Stimulated activated CD8-positive, alpha-beta memory T cell treated with anti-CD3 and anti-CD28 coated beads, Interleukin-4, amount 100 ng/mL, for 4 hours (primary cell): ENCODE data around the gene FKBP7.
"Not testable (repeated sequence)": the region's sequence is repeated elsewhere in the genome, so short reads cannot be mapped to it uniquely, and the experiment has no call there.

Experiments
- DNase-seq, 2 donors: peaks; one replicate each; pipeline ENCODE4 v3.0.0-alpha.2; 2020; ENCODE audit warnings: low read depth in 2 of 2, low spot score in 1 of 2

The FKBP7 gene, protein sequence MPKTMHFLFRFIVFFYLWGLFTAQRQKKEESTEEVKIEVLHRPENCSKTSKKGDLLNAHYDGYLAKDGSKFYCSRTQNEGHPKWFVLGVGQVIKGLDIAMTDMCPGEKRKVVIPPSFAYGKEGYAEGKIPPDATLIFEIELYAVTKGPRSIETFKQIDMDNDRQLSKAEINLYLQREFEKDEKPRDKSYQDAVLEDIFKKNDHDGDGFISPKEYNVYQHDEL

DNA sequence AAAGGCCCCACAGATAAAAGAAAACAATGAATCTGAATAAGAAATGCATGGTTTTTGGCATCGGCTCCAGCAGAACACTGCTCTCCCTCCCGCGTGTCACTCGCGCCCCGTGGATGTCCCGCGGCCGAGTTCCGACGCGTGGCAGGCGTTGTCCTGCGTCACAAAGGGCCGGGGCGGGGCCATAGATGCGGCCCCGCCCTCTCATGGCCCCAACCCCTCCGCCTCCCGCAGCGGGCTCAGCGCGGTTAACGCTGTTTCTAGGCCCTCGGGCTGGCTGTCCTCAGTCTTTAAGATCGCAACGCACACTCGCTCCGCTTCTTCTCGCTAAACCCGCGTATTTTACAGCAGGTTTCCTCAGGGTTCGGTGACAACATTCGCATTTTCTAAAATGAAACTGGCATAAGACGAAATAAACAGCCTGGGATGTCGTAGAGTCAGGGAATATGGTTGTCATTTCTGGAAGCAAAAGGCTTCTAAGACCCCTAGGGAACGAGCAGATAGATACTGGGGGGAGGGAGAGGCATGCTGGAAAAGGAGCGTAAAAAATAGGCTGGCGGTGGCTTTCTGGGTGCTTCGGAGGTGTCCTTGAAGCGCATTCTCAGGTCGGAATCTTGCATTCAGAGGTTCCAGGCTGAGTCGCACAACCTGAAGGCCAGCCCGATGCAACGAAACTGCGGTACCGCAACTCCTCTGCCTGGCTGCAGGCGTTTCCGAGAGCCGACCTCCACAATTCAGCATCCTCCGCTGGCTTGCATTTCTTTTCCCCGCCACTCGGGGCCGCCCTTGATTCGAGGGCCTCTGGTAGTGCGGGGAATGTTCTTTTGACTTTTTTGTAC is at the start of gene FKBP7:
TSS of gene FKBP7 (minus strand) at position 162 of the 836 bp plus-strand sequence. CDS start at position 61, 101 bp downstream.
- peak; percentile 65 to 68 for DNase-seq

DNA sequence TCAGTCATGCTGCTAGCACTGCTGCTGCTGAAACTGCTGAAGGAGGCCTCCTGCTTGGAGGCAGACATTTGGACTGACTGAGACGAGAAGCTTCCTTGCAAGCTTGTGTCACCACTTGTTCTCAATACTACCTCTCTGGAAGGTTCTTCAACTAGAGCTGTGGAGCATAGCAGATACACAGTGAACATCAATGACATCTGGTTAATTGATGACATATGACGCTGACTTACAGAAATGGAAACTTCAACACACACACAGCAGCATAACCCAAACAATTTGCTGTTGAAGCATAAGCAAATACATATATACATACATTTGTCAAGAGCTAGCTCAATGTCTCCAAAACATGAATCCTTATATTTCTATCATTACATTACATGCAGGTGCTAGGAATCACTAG is 49.2 kb upstream of the FKBP7 start:
- no peak for DNase-seq

DNA sequence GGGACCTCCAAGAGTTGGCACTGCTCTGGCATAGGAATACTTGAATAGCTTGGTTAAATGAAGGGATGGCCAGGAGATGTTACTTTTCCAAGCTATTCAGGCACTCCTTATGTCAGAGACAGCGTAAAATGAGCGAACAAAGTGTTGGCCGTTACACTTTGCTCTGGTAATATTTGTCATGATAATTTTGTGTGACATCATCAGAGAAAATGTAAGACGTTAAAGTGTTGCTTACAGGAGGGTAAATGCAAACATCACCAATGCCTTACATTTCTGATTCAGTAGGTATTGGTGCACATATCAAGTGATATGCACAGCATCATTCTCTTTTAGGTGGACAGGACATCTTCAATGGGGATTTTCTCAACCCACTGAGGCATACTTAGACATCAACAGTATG is 47.9 kb upstream of the FKBP7 start:
- DNase-seq: no peak

DNA sequence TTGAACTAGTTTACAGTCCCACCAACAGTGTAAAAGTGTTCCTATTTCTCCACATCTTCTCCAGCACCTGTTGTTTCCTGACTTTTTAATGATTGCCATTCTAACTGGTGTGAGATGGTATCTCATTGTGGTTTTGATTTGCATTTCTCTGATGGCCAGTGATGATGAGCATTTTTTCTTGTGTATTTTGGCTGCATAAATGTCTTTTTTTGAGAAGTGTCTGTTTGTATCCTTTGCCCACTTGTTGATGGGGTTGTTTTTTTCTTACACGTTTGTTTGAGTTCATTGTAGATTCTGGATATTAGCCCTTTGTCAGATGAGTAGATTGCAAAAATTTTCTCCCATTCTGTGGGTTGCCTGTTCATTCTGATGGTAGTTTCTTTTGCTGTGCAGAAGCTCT is 47.1 kb upstream of the FKBP7 start:
- not testable (repeated sequence) for DNase-seq

DNA sequence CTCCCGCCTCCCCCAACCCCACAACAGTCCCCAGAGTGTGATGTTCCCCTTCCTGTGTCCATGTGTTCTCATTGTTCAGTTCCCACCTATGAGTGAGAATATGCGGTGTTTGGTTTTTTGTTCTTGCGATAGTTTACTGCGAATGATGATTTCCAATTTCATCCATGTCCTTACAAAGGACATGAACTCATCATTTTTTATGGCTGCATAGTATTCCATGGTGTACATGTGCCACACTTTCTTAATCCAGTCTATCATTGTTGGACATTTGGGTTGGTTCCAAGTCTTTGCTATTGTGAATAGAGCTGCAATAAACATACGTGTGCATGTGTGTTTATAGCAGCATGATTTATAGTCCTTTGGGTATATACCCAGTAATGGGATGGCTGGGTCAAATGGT is 46.6 kb upstream of the FKBP7 start:
- not testable (repeated sequence) for DNase-seq

DNA sequence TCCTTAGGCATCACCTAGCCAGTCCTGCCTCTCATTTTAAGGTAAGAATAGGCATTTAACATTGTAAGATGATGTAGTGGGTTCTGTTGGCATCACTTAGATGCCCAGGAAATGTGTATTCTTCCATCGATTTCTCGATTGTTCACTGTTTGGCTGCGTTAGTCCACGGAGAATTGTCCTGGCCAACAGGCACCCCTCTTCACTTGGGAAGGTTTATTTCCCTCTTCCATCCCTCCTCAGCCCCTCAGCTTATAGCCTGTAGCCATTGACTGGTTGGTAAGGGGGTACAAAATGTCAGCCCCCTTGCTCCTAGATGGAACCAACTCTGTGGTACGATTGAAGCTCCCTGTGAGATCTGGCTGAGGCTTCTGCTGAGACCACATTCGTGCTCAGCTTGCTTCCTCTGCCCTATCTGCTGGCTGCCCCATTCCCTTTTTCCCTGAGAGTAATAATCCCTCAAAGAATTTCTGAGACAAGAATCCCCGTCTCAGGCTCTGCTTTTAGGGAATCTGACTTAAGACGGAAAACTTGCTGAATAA is 45.3 kb upstream of the FKBP7 start:
- no peak for DNase-seq

DNA sequence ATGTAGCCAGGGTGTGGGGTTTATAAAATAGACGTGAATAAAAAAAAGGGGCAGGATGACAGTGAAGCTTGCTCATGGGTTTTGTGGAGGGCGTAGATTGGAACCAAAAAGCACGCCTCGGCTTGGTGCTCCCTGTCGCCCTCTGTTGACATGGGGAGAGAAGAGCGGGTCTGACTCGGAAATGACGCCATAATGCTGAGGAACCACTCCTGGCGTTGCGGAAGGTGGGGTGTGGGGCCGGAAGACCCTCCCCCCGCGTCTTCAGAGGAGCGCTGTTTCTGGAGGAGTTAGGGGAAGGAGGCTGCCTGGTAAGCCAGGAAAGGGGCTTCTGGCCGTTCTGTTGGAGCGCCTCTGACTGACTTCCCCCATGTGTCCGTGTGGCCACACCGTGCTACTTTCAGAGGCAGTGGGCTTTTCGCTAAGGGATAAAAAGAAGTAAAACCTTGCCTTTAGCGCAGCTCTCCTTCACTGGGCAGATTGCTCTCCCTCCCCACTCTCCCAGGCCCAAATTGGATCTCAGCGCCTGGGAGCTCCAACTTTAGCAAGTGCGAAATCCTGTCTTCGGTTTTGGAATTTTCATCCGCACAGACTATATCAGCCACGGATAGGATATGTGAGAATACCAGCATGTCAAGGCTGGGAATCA is 44.7 kb upstream of the FKBP7 start:
- DNase-seq: peak; percentile 48 to 64

DNA sequence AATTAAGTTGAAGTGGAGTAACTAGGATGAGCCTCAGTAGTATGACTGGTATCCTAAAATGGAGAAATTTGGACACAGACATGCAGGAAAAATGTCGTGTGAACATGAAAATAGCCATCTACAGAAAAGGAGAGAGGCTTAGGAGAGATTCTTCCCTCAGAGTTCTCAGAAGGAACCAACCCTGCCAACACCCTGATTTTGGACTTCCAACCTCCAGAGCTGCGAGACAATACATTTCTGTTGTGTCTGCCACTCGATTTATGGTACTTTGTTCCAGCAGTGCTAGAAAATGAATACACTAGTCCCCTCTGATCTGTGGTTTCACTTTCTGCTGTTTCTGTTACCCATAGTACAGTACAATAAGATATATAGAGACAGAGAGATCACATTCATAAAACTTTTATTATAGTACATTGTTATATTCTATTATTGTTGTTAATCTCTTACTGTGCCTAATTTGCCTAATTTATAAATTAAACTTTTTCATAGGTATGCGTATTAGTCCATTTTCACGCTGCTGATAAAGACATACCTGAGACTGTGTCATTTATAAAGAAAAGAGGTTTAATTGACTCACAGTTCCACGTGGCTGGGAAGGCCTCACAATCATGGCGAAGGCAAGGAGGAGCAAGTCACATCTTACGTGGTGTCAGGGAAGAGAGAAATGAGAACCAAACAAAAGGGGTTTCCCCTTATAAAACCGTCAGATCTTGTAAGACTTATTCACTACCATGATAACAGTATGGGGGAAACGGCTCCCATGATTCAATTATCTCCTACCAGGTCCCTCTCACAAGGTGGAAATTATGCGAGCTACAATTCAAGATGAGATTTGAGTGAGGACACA is 43.1 kb upstream of the FKBP7 start:
- no peak for DNase-seq

DNA sequence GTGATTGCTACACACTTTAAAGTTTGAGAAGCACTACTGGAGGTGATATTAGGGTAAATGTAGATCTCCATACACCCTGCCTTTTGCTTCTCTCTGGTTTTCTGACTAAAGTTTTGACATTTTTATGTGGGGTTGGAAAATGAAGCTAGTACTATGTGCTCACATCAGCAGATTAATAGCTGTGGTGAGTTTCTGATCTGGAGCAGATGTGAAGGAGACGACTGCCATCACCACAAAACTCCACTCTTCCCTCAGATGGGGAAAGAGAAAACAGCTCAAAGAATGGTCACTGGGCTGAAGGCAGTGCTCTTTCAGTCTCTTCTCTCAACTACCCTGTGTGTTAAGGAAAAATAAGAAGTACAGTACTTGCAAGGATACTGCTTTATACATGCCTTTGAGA is 39.1 kb upstream of the FKBP7 start:
- no peak for DNase-seq

DNA sequence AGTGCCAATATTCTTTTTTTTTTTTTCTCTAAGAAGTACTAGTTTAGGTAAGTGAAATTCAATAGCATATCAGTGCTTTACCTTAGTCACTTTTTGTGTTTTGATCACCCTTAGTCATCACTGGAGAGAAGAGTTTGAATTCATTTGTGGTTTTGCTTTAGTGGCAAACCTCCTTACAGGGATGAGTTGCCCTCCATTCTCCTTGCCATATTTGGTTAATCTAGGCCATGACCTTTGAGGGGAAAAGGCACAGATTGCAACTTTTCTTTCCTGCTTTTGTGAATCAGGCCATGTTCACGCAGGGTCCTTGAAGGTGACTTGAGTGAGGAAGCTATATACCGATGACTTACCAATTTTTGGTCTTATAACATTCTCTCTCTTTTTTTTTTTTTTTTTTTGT is 36.3 kb upstream of the FKBP7 start:
- DNase-seq: no peak

DNA sequence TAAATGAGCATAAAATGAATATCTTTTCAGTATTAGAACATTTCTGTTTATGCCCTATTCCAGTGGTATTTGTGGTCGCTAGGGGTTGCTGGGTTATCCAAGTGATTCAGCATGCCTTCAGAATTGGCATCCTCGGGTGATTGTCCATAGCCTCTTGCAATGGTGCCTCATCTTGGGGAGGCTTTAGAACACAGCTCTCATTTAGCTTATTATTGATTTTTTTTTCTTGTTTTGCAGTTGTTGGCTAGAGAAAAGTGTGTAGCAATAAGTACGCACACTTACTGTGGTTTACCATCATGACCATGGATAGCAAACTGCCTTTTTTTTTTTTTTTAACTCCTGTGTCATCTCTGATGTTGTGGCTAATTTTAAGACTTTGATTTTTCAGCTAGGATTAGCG is 35.5 kb upstream of the FKBP7 start:
- DNase-seq: no peak

DNA sequence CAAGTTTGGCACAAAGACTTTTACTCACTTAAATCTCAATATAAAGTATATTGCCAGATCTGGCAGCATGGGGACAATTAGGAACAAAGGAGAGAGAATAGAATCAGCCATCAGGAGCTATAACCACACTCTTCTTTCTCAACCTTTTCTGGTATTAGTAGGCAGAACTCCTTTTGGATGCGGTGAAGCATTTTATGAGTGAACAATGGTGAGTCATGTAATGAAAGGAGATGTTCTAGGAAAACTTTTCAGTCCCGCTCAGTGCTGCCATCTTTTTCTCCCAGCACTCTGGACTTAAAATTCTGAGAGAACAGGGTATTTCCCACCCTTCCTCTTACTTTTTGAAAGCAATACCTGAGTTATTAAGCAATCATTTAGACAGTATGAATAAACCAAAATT is 34.1 kb upstream of the FKBP7 start:
- DNase-seq: no peak

DNA sequence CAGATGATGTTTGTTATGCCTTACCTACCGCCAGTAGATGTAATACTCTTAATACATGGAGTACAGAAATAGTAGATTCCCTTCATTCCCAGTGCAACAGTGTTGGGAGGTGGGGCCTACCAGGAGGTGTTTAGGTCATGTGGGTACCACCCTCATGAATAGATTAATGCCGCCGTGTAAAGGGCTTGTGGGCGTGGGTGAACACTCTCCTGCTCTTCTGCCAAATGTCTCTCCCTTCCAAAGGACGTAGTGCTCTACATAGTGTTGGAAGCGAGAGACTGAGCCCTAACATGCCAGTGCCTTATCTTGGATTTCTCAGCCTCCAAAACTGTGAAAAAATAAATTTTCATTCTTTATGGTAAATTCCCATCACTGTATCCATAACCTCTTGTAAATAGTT is 32.0 kb upstream of the FKBP7 start:
- DNase-seq: no peak

DNA sequence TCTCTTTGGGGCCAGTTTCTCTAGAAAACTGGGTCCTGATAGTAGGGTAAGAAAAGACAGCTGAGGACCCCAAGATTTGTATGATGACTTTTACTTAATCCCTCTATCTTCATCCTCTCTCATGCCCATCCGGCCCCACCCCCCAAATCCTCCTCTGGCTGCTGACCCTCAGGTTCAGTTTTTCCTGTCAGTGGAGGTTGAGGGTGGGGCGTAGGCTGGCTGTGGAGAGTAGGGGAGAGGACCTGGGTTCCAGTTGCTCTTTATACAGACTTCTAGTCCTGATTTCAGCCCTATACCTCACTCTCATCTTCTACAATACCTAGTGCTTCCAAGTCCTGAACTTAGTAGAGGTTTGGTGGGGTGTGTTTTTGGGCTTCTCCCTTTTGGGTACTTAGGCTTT is 30.2 kb upstream of the FKBP7 start:
- no peak for DNase-seq

DNA sequence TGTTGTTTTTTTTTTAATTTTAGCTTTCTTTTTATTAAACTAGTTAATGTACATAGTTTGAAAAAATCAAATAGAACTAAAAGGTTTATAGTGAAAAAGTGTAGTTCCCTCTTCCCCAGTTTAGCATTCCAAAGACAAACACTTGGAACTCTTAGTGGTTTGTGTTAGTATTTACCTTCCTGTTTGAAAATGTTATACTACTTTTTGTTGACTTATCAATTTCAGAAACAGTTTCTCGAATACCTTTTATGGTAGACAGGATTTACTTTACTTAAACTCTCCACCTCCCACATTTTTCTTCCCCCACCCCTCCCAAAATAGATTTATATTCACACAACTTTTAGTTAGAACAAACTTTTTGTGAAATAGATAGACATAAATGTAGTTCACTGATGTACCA is 28.5 kb upstream of the FKBP7 start:
- no peak for DNase-seq

DNA sequence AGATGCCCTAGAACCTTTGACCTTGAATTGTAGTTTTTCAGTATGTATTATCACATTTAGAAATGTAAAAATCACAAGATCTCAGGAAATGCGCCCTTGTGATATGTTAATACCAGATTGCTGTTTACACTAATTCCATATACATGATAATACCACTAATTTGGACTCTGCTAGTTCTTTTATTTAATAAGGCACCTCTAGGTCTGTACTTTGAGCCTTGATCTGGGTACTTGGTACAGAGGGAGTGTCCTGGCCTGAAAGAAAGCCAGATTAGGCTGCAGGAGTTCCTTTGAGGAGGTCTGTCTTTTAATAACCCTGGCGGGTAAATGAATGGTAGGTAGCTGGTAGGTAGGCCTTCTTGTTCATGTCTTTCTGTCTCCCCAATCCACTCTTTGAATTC is 28.1 kb upstream of the FKBP7 start:
- DNase-seq: no peak

DNA sequence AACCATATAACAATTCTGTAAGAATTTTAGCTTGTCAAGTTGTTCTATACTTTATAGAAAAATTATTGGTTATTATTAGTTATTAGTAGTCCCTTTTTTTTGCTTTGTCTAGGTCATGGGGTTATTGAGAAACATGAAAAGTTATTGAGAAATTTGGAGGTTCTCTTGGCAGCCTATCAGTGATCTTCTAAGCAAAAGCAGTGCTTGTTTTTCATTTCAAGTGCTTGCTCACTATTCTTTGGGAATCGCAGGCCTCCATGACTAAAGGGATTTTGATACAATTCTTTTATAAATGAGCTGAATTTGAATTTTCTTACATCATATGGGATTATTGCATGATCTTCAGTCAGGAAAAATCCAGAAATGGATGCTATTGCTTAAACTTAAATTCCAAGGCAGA is 27.7 kb upstream of the FKBP7 start:
- no peak for DNase-seq

DNA sequence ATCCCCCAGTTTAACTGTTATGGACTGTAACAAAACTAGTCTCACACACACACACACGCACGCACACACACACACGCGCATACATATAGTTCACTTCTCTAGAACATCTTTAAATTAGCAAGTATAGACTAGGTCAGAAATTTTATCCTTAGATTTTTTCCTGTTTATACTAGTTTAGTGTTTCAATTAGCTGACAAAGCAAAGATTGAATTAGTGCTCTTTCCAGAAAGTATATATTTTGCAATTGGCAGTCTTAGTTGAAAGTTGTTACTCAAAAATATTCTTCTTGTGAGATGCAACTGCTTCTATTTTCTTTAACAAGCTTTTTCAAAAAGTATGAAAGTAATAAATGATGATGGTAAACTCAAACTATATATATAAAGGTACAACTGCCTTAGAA is 24.4 kb upstream of the FKBP7 start:
- DNase-seq: no peak

DNA sequence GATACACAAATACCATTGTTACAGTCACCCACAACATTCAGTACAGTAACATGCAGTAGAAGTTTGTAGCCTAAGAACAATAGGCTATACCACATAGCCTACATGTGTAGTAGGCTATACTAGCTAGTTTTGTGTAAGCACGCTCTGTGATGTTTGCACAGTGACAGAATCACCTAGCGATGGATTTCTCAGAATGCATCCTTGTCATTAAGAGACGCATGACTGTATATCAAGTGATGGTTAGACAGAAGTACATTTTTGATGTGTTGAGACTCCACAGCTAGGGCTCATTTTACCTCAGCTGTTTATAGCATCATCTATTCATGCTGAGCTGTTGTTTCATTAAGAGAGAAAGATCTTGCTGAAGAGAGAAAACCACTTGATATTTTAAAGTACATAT is 21.2 kb upstream of the FKBP7 start:
- DNase-seq: no peak

DNA sequence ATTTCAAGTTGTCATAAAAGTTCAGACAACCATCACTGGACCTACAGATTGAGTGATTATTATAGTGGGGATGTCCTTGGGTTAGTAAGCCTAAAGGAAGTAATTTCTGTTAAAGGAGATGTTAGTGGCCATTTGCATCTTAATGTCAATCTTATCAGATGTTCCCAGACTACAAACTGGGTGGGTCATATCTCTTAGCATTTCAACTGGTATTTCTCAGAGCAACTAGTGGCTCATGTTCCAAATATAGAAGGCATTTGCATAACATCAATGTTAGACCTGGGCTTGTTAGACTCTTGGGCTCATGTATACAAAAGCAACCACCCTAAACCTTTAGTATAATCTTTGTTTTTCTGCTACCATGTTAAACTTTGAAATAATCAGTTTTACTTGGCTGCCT is 19.7 kb upstream of the FKBP7 start:
- no peak for DNase-seq

DNA sequence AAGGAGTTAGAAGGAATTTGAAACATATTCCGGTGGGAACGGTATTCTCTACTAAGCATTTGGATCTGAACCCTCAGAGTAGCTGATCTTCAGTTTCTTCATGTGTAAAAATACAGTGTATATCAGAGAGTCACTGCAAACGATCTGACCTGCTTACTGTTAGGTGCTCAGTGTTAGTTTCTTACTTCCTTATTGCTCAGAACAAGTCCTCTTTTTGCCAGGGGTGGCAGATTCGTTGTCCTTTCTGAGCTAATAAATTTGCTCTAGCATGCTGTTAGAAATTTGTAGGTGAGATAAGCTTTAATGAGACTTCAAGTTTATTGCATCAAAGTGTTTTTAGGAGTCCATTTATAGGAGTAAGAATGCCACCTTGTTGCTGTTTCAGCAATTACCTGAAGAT is 17.6 kb upstream of the FKBP7 start:
- DNase-seq: no peak
